ENCODE data around the gene MACROD2.
"Not testable (repeated sequence)": the region's sequence is repeated elsewhere in the genome, so short reads cannot be mapped to it uniquely, and the experiment has no call there.

The MACROD2 gene

DNA sequence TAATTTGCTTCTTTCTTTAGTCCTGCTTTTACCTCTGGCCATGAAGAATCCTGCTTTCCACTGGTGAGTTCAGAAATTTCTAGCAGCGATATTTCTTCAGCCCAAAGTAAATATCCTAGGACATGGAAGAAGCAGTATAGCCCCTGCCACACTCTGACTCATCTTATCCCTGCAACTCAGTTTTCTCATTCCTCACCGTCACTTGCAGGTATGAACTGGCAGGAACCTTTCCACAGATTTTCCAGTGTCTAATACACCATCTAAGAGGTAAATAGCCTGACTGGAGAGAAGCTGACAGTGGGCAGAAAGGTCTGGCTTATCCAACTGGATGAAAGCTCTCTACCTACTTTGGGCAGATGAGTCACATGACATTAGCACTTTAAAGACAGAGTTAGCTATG is 1158.8 kb downstream of the MACROD2 start:
- no peak for DNase-seq

DNA sequence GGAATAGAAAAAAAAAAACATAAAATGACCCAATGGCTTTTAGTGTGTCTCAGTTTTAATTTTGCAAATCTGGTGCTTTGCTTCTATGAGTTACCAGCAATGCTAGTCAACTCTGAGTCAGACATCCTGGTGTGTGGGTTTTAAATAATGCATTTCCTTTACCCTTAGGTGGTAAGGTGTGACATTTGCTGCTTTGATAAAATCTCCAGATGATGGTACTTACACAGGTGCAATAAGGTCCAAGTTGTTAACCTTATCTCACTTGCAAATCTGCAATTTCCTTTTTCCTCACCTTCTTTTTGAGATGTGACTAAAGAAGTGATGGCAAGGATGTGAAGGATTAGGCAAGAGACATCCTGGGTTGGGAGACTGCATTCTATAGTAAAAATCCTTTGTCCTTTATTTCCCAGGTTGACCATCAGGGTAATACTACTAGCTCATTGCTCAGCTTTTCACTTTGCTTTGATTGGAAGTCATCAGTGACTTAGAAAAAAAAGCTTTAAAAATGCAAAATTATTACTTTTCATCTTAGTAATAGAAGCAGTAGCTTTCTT is 1160.6 kb downstream of the MACROD2 start:
- no peak for DNase-seq

DNA sequence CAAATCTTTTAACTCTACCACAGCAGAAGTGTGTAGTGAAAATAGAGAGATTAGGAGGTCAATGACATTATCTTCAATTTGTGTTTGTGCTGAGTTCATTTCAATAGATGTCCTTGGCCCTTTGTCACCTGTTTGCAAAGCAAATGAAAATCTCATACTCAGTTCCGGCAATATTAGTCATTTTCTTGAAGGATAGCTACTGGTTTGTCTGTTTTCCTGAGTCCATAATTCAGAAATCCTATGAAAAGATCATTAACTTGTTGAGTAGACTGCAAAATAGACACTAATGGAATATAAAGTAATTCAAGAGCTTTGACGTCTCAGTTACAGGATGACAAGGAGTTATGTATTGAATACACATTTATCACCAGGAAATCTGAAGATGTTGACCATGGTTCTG is 1163.2 kb downstream of the MACROD2 start:
- DNase-seq = no peak

DNA sequence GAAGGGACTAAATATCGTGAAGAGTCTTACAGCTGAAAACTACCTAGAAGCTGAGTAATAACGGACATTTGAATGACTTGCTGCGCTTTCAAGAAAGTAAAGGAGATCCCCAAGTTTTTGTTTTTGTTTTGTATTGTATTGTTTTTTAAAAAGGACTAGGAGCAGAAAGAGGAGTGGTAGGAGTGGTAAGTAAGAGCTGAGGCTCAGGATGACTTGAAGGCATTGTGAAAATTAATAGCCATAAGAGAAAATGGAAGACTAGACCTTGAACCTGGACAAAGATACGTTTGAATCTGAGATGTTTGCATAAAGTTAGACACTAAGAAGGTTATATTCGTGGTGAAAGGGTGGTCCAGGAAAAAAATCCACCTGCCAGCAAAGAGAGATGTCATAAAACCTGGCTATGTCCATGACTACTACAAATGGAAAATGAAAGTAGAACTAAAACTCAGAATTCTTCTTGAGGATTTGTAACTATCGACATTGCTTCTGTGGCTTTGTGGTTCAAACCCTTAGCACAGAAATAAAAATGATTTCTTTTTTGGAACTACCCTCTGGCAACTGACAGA is 1166.8 kb downstream of the MACROD2 start:
- DNase-seq = no peak

DNA sequence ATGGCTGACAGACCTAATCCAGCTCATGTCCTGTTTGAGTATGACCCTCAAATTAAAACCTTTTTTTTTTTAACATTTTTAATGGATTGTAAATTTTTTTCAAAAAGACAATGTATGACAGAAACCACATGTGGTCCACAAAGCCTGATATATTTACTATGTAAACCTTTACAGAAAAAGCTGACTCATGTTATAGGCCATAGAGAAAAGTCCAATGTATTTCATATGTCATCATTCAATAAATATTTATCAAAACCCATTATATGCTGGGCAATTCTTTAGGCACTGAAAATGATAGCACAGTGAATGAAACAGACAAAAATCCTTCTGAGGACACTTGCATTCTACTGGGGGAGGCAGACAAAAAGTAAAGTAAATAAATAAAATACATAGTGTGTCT is 1168.3 kb downstream of the MACROD2 start:
- DNase-seq = no peak

DNA sequence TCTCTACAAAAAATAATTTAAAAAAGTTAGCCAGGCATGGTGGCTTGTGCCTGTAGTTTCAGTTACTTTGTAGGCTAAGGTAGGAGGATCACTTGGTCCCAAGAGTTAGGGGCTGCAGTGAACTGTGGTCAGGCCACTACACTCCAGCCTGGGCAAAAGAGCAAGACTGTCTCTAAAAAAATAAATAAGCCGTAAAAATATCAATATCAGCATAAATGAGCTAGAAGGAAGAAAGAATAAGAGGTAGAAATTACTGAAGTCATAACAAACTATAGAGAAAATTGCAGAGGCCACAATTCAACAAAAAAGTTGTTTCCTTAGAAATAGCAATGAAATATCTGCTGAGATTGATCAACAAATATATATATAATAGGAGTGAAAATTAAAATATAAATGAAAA is 1169.4 kb downstream of the MACROD2 start:
- DNase-seq = no peak

DNA sequence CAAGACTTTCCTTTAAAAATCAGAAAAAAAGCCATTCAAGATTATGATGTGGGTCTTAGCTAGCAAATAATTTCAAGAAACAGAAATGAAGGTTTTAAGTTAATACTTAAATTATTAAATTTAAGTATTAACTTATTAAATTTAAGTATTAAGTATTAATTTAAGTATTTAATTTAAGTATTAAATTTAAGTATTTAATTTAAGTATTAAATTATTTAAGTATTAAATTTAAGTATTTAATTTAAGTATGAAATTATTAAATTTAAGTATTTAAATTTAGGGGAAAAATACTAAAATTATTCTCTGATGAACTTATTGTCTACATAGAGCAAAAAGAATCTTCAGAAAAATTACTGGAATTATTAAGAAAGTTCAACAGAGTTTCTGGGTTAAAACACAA is 1171.4 kb downstream of the MACROD2 start:
- DNase-seq = no peak

DNA sequence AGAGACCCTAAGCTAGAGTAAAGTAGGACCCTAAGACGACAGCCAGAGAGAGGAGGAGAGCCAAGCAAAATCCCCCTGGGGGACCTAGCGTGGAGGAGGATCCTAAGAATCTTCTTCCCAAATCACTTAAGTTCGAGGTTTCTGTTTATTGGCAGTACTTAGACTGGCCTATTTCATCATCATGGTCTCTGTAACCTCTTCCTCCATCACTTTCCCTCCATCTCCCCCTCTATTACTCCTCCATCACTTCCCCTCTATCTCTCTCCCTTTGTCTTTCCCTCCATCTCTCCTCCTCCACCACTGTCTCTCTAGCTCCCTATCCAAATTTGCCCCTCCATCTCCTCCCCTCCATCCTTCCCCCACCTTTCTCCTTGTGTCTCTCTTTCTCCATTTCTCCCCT is 1175.7 kb downstream of the MACROD2 start:
- no peak for DNase-seq

DNA sequence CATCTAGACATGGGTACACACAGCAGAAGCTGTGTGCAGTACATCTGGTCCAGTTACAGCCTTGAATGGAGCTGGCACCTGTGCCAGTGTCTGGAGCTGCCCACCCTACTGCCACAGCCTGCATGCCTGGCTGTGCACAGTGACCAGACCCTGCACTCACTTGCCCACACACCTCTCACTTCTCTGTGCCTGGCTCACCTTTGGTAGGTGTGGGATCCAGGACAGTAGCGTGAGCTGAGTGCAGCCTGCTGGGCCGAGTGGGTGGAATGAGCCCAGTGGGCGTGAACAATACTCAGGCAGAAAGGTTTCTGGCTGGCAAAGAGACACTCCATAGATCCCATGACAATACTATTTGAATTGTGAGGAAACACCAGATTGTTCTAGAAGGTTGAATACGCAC is 1181.6 kb downstream of the MACROD2 start:
- DNase-seq = no peak

DNA sequence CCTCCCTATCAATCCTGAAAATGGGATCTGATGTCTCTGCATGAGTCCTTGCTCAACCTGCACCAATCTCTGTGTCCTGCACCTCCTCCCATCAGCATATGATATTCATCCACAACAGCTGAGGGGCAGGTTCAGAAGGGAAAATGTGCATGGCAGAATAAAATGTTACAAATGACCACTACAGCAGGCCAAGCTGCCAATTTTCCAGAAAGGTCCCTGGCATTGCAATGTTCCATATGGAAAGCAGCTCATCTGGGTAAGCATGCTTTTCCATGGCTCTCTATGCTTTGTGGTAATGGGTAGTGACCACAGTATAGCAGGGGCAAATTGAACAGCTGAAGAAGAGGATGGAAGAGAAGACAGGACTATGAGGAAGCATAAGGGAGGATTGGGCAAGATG is 1183.3 kb downstream of the MACROD2 start:
- DNase-seq = no peak

DNA sequence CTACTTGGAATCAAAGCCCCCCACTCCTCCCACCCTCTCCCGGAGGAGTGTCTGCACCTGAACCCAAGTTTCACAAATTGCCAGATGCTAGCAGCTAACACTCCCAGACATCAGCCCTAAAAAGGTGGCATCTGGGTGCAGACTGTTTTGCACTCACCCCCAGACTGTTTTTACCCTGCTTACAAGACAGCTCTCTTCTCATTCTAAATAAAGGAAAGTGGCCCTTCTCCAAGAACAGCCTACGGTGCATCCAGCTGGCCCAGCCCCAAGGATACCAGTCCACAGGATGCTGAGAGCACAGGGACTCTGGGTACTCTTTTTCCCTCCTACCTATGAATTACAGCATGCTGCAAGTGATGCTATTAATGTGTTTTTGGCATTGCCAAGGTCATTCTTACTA is 1184.1 kb downstream of the MACROD2 start:
- no peak for DNase-seq

DNA sequence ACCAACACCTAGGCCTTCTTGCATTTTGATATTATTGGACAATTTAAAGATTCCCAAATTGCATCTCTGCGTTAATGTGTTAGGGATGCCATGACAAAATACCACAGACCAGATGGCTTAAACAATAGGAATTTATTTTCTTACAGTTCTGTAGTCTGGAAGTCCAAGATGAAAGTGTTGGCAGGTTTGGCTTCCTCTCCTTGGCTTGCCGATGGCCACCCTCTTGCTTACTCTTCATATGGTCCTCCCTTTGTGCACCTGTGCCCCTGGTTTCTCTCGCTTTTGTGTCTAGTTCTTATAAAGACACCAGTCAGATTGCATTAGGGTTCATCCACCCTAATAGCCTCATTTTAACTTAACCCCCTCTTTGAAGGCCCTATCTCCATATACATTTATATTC is 1184.5 kb downstream of the MACROD2 start:
- no peak for DNase-seq

DNA sequence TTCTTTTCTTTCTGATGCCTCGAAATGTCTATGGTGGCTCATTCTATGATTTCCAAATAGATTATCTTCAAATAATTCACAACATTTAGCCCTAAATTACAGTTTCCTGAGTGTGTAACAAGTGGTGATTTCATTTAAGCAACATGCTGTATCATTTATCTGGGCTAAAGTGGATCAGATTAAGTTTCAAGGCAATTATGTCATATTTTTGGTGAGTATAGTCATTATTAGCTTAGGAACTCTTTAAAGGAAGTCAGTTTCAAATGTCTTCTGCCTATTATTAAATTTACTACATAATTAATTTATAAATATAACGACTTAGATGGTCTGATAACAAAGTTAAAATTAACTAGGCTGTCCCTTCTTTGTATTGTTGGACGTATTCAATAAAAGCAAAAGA is 1190.0 kb downstream of the MACROD2 start:
- no peak for DNase-seq

DNA sequence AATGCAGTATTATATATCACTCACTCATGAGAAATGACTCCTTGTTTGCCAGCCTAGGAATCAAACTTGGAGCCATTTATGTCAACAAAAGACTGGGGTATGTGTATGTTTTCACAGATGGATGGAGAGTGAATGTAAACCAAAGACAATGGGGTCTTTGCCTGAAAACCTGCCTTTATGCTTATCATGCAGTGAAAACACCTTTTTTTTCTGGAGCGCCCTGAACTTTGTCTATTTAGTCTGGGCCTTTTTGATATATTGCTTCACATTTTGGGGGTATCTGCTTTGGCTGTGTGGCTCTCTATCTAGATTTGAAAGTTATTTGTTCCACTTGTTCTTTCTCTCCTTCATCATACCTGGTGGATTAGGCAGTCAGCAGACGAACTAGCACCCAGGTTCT is 1190.6 kb downstream of the MACROD2 start:
- no peak for DNase-seq

DNA sequence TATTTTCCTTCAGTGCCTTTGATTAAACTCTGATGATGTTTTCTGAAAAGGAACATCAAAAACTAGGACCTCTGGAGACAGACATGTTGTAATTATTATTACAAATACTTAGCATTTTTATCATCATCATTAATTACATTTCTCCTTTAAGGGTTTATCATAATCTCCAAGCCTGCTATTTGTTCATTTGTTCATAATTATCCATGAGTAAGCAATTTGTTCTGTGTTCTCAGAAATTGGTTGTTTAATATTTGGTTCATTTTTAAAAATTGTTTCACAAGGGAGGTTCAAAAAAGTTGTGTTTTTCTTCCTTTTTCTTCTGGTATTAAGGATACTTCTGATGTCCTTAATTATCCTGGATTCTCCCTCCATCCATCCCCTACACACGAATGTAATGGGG is 1192.3 kb downstream of the MACROD2 start:
- DNase-seq = no peak

DNA sequence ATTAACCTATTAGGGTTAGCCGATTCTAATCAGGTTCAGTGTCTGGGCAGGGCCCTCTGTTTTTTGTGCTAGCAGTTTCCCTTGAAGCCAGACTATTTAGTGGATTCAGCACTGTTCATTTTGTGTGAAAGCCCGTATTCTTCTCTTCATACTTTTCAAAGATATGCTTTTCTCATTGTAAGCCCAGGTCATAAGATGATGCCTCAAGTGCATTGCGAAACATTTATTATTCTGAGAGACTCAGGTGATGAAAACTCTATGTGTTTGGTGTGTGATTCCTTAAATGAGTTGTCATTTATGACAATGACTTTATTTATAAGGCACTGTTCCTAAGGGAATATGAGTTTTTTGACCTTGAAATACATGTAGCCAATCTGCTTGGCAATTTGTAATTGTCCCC is 1193.1 kb downstream of the MACROD2 start:
- DNase-seq = no peak

DNA sequence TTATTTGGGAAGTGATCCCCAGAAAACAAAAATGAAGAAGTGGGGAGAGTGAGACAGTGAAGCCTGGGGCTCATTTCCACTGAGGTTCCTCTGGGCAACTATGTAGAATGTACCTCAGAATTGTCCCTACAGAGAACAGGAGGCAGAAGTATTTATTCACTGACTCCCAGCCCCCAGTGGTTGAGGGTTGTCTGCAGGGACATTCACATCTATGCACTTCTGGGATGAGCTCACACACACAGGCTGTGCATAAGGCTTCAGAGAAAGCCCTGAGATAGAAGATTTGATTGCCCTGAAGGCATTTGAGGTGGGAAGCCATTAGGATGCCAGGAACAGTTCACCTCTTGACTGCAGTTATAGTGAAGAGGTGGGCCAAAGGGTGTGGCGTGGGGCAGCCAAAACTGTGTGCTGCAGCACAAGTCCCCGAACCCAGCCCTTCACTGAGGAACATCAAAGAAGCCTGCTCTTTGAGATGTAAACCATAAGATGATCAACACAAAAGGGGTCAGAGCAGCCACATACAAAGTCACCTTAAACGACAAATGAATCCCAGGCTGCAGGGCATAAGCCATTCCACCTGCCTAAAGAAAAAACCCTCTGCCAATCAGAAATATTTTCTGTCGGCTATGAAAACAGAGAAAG is 1195.9 kb downstream of the MACROD2 start:
- no peak for DNase-seq

DNA sequence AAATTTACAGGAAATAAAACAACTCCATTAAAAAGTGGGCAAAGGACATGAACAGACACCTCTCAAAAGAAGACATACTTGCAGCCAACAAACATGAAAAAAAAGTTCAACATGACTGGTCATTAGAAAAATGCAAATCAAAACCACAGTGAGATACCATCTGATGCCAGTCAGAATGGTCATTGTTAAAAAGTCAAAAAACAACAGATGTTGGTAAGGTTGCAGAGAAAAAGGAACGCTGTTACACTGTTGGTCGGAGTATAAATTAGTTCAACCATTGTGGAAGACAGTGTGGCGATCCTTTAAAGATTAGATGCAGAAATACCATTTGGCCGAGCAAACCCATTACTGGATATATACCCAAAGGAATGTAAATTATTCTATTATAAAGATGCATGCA is 1200.1 kb downstream of the MACROD2 start:
- no peak for DNase-seq

DNA sequence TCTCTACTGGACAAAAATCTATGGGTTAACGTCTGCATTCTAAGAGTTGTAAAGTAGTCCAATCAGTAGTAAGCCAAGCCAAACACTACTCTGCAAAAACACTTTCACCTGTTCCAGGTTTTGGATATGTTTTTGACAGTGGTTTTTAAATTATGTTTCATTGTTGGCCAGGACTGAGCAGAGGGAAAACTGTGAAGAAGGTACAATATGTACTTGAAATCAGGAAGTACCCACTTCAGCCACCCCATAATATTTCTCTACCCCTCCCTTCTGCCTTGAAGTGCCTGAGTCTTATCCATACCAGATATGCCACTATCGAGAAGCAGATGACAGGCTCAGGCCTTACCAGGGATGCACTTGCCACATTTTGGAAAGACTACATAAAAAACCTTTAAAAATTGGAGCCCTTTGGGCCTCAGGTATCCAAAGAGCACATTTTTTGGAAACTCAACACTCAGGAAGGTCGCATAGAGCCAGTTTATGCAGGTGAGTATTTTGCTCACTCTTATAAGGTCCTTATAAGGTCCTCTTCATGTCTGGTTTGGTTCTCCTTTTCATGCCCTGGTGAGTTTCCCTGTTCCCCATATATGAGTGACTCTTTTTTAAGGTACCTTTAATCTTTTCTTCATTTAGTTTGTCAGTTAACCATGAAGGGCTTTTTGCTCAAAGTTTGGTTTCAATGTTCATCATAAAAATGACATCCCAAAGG is 1201.4 kb downstream of the MACROD2 start:
- DNase-seq = no peak

DNA sequence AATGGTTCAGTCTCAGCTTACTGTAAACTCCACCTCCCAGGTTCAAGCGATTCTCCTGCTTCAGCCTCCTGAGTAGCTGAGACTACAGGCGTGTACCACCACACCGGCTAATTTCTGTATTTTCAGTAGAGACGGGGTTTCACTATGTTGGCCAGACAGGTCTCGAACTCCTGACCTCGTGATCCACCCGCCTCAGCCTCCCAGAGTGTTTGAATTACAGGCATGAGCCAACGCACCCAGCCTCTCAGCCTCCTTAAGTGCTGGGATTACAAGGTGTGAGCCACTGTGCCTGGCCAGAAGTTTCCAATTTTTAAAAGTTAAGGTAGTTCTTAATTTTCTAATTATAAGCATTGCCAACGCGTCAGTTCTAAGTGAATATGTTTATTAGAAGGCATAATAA is 1202.7 kb downstream of the MACROD2 start:
- not testable (repeated sequence) for DNase-seq

DNA sequence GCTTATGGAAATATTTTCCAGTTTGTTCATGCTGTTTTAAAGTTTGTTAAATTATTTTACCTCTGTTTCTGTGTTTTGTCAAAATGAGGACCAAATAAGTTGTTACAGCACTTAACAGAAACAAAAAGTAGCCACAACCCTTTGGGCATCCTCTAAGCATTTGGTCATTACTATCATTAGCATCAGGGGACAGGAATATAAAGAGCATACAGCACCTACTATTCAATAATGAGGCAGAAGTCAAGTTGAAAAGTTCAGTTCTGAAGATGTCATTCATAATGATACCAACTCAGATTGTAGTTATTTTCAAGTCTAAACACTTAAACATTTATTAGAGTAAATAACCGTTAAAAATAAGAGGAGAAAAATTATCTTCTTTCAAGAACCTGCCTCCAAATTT is 1204.4 kb downstream of the MACROD2 start:
- no peak for DNase-seq

DNA sequence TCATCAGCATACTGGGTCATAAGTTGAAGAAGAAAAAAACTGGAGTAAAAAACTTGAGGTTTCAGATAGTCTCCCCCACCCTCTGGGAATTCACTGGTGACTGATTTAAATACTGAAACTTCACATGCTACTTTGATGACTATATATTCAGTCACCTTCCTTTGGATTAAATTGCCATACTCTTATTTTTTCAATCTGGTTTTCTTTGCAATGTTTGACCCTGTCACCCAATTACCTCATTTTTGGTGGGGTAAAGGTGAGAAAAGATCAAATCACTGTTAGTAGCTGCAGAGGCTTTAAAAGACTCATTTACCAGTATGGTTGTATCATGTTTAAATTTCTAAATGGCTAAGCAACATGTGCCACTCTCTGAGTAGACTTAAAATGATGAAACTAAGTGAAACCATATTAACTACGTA is 1204.8 kb downstream of the MACROD2 start:
- no peak for DNase-seq

DNA sequence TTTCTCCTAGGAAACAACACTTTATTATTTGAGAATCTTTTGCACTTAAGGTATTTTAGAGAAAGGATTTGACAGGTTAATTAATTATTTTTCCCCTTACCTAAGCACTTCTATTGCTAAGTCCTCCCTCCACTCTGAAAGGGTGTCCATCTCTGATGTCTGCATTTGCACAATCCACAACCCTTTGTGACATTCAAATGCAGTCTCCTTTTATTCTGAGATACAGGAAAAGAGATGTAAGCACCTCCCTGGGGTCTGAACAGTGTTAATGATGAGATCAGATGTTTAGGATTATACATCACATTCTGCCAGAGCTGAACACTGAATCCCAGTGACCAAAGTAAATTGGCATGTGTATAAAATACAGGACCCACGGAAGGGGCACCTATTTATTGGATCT is 1206.3 kb downstream of the MACROD2 start:
- DNase-seq = no peak

DNA sequence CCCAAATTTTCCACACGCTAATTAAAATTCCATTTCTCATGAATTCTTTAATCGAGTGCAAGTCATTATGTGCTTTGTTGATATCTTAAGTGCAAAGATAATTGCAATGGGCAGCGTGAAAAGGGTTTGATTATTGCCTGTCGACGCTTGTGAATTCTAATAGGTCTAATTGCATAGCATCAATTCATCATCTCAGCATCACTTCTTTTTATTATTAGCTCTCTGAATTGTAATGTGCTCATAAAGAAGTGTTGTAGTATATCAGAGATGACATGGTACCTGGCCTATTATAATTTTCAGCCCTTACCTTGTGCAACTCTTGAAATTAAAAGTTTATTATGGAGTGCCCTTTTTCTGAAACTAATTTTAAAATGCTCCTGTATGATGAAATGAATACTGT is 1208.9 kb downstream of the MACROD2 start:
- no peak for DNase-seq
